Caki2 (cell line): ENCODE data around the gene AGBL1. TPM values are rescaled to one million over a fixed set of nuclear protein-coding genes. Genes with fewer than 3 reads are reported as not detected.

Source experiments
- DNase-seq: peaks from one replicate; pipeline ENCODE4 v3.0.0-alpha.2; 2015; ENCODE audit warnings: low read depth
- in situ Hi-C: cut with HindIII; loops from 2 replicates; pipeline ENCODE4 v1.10.0; 2016; ENCODE audit warnings: low sequenced_read_pairs, low pct_unique_long_range_greater_than_20kb, mixed read lengths
- total RNA-seq: library from RNA; depleted of rRNA; stranded (reverse); fragments of >200 nt; shearing (Covaris generic); gene quantifications from 2 replicates; pipeline ENCODE4 v1.2.3, GENCODE V29; 2014; ENCODE audit warnings: low replicate concordance; rRNA removed

The AGBL1 gene
- total RNA-seq = not detected in 2 replicates

DNA sequence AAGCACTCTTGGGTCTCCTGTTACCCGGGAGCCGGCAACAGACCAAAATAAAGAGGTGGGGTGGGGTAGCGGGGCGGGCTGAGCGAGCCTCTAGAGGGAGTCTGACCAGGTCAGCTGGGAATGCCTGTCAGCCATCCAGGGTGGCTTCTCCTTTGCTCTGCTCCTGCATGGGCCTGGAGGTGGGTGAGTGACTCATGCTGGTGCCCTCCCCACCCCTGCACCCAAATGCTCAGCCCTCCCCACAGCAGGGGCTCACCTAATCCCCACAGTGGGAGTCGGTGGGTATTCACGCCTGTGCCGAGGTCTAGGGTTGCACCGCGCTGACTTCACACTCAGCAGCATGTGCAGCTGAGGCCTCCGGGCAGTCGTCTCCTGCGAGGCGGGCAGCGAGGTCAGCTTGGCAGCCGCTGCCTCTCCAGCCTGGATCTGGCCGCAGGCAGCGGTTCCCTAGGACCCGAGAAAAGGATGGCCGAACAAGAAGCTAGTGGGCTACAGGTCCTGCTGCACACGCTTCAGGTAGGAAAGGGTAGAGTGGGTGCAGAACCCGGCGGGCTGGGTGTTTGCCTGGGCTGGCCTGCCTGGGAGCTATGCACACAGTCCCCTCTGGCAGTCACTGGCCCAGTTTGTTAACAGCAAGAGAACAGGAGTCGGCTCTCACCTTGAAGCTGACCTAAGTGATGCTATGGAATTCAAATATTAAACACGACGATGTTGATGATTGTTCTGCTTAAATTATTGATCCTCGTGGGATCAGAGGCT lies at the start of gene AGBL1:
TSS of gene AGBL1 (plus strand) at position 364 of the 759 bp plus-strand sequence.
- in situ Hi-C loops = no loop called here
- no peak for DNase-seq

DNA sequence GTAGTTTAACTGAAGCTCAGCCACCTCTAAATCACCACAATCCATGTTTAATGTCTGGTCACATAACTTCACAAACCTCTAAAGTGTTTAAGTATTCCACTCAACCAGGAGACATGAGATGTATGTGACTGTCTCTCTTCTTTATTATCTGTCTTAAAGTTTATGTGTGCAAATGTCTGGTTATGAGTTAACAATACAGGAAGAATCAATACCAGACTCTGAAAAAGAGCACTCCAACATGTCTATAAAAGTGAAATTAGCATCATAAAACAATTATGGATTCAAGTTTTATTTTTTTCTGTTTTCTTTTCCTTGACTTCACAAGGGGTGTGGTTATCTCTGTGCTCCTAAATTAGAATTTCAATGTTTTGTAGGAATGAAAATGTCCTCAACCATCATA lies 44.8 kb upstream of the AGBL1 start:
- DNase-seq = no peak
- in situ Hi-C loops = no loop called here

DNA sequence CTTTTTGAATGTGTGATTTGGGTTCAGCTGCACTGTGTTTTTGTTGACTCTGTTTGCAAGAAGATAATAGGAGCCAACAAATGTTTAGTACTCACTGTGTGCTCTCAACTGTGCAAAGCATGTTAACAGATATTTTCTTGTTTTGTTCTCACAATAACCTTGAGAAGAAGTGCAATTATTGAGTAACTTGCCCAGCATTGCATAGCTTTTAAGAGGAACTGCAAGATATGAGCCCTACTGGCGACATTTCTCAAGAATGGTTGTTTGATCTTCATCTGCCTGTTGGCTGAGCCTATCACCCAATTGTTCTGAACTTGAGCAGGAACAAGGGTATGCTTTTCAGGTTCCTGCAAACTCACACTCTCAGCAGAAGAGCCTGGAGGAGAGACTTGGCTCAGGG lies 43.4 kb upstream of the AGBL1 start:
- in situ Hi-C loops = no loop called here
- DNase-seq = no peak

- no peak for DNase-seq
- in situ Hi-C loops = no loop called here
Observed at GRCh38 chr15:86038491-86038890, 41.2 kb upstream of the AGBL1 start.

- in situ Hi-C loops = no loop called here
Observed at GRCh38 chr15:86040356-86041033, 39.2 kb upstream of the AGBL1 start.

GRCh38 chr15:86041399-86041798 lies 38.3 kb upstream of the AGBL1 start:
- in situ Hi-C loops = no loop called here

More at GRCh38 chr15:86040356-86041033, 39.2 kb upstream of the AGBL1 start:
- no peak for DNase-seq

DNA sequence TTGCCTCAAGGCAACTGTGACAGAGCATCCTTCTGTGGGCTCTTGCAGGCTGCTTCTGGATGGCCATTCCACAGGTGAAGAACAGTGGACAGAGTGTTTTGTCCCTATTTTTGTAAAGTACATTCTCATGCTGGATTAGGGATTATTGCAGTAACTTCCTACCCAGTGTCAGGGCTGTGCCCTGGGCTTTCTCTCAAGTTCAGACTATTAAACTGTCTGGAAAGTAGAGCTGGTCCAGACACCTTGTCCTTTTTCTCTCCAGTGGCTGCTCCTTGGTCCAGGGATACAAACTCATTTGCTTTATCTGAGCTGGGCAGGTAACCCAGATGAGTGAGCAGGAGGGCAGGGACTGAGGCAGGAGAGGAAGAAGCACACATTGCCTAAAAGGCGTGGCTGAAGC lies 37.4 kb upstream of the AGBL1 start:
- in situ Hi-C loops = no loop called here

More at GRCh38 chr15:86041399-86041798, 38.3 kb upstream of the AGBL1 start:
- no peak for DNase-seq

DNA sequence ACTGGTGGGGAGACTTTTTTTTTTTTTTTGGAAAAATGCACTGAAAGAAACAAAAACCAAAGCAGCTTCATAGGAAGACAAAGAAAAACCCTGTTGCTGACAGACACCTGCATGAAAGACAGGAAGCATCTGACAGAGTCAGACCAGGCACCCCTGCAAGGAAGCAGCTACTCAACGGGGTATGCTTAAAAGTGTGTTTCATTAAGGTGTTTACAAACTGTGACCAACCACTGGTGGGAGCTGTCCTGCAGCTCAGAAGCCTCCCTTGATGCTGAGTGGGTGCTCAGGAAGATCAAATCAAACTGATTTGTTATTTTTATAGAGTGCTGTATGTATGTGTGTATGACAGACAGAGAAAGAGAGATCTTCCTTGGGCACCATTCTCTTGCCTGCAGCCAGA lies 34.7 kb upstream of the AGBL1 start:
- in situ Hi-C loops = no loop called here
- DNase-seq = no peak

More for the DNA sequence above, 37.4 kb upstream of the AGBL1 start:
- no peak for DNase-seq

- DNase-seq = no peak
- in situ Hi-C loops = no loop called here
Observed at GRCh38 chr15:86054338-86054737, 25.3 kb upstream of the AGBL1 start.

DNA sequence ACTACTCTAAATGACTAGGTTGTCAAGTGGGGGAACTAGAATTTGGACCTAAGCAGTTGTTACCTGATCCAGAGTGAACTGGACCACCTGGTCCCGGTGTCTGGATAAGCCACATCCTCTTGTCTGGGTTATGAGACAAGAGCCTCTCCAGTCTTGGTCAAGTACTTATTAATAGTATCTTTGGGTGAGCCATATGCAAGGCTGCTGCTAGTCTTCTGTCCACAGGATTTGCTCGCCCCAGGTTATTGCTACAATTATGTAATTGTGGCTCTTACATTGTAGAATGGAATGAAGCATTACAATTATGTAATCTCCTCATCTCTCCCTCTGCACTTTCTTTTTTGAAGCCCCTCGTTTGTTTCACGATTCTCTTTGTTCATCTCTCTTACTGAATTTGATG lies 24.0 kb upstream of the AGBL1 start:
- no peak for DNase-seq
- in situ Hi-C loops = no loop called here

- peak; percentile 0 for DNase-seq
- in situ Hi-C loops = no loop called here
Observed at GRCh38 chr15:86059851-86060250, 19.8 kb upstream of the AGBL1 start.

DNA sequence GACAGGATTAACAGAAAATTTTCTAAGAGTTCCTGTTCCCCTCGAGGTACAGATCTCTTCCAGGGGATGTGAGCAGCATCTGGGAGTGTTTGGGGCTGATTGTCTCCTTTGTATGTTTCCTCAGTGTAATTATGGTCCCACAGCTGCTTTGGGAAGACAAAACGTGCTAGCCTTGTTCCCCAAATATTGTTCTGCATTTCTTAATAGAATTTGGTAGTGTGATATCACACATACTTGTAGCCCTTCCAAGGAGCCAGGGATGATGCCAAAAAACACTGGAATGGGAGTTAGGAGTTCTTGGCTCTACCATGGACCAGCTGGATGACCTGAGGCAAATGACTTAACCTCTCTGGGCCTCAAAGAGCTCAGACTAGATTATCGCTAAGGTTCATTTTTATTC lies 19.0 kb upstream of the AGBL1 start:
- DNase-seq = no peak
- in situ Hi-C loops = no loop called here

GRCh38 chr15:86061581-86061980 lies 18.1 kb upstream of the AGBL1 start:
- in situ Hi-C loops = no loop called here
- no peak for DNase-seq

GRCh38 chr15:86062646-86063243 lies 16.9 kb upstream of the AGBL1 start:
- no peak for DNase-seq
- in situ Hi-C loops = no loop called here

GRCh38 chr15:86063356-86064095 lies 16.1 kb upstream of the AGBL1 start:
- in situ Hi-C loops = no loop called here
- DNase-seq = no peak

GRCh38 chr15:86064326-86064725 lies 15.3 kb upstream of the AGBL1 start:
- no peak for DNase-seq
- in situ Hi-C loops = no loop called here

GRCh38 chr15:86066174-86066834 lies 13.4 kb upstream of the AGBL1 start:
- no peak for DNase-seq
- in situ Hi-C loops = no loop called here

DNA sequence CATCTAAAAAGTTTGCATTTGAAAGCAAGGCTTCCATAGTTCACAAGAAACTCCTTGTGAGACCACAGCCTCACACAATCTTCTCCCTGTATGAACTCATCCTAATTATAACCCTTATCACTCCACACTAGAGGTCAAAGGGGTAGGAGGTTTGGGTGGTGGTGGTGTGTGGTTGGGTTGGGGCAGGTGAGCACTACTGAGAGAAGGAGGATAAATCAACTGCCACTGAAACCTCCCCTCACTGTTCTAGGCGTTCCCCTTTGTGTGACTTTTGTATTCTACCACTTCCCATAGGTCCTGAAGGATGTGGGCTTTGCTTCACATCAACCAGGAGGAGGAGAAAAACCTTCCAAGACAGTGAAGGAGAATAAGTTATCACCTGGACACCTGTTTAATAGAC lies 6.4 kb upstream of the AGBL1 start:
- DNase-seq = no peak
- in situ Hi-C loops = no loop called here
